GM23338 (cell line): Measurements from ENCODE around the gene FGF4. TPM values are rescaled to one million over a fixed set of nuclear protein-coding genes. Genes with fewer than 3 reads are reported as not detected.

Experiments used
- ATAC-seq: fragments of 200-7000 bp; cut with Tn5 transposase; 3 replicates; pipeline ENCODE4 v1.9.1; 2020
- DNase-seq: peaks from one replicate; pipeline ENCODE4 v3.0.0-alpha.2; 2015; ENCODE audit warnings: low spot score
- H2AFZ ChIP-seq: fragments of 200-600 bp; sonication (generic); 2 replicates; pipeline ENCODE4 v1.8.0; 2016; ENCODE audit warnings: antibody characterized with exemption, mild to moderate bottlenecking, moderate library complexity
- H3F3A ChIP-seq: fragments of 200-600 bp; sonication (generic); replicated peaks from 2 replicates; pipeline ENCODE4 v1.8.0; 2017; ENCODE audit warnings: antibody characterized with exemption, mixed run types, low read depth
- H3K27ac ChIP-seq: fragments of 200-600 bp; sonication (generic); 2 replicates; pipeline ENCODE4 v1.6.1; 2016; ENCODE audit warnings: low read depth
- H3K27me3 ChIP-seq: fragments of 200-600 bp; sonication (generic); 2 replicates; pipeline ENCODE4 v1.8.0; 2016; ENCODE audit warnings: mild to moderate bottlenecking, mixed run types, moderate library complexity; ENCODE audit not compliant: insufficient read depth
- H3K36me3 ChIP-seq: fragments of 200-600 bp; sonication (generic); 2 replicates; pipeline ENCODE4 v1.8.0; 2016; ENCODE audit warnings: mild to moderate bottlenecking; ENCODE audit not compliant: insufficient read depth
- H3K4me1 ChIP-seq: fragments of 200-600 bp; sonication (generic); 2 replicates; pipeline ENCODE4 v1.8.0; 2016; ENCODE audit warnings: mild to moderate bottlenecking, moderate library complexity; ENCODE audit not compliant: insufficient read depth
- H3K4me2 ChIP-seq: fragments of 200-600 bp; sonication (generic); 2 replicates; pipeline ENCODE4 v1.7.1; 2017; ENCODE audit warnings: mixed run types
- H3K4me3 ChIP-seq: fragments of 200-600 bp; sonication (generic); 2 replicates; pipeline ENCODE4 v1.6.1; 2016; ENCODE audit warnings: mixed run types
- H3K79me2 ChIP-seq: fragments of 200-600 bp; sonication (generic); replicated peaks from 2 replicates; pipeline ENCODE4 v1.8.0; 2017; ENCODE audit warnings: mild to moderate bottlenecking; ENCODE audit not compliant: insufficient read depth
- H3K9me2 ChIP-seq: fragments of 200-600 bp; sonication (generic); 2 replicates; pipeline ENCODE4 v1.8.0; 2017; ENCODE audit not compliant: insufficient read depth
- H4K20me1 ChIP-seq: fragments of 200-600 bp; sonication (generic); replicated peaks from 2 replicates; pipeline ENCODE4 v1.8.0; 2017; ENCODE audit warnings: mild to moderate bottlenecking; ENCODE audit not compliant: insufficient read depth
- H3K27ac Mint-ChIP-seq: 2 replicates; pipeline ENCODE4 v1.8.0; 2020; ENCODE audit warnings: inconsistent platforms, mild to moderate bottlenecking, moderate library complexity, mixed read lengths
- H3K27me3 Mint-ChIP-seq: 3 replicates; pipeline ENCODE4 v1.8.0; 2022; ENCODE audit warnings: low read depth, mild to moderate bottlenecking, moderate library complexity, mixed read lengths, inconsistent platforms; ENCODE audit not compliant: insufficient read depth, poor library complexity
- H3K36me3 Mint-ChIP-seq: 3 replicates; pipeline ENCODE4 v1.8.0; 2021; ENCODE audit warnings: low read depth, mild to moderate bottlenecking, inconsistent platforms, moderate library complexity, mixed read lengths
- H3K4me1 Mint-ChIP-seq: 3 replicates; pipeline ENCODE4 v1.8.0; 2020; ENCODE audit warnings: mild to moderate bottlenecking, inconsistent platforms, mixed read lengths
- H3K4me3 Mint-ChIP-seq: 3 replicates; pipeline ENCODE4 v1.8.0; 2021; ENCODE audit warnings: moderate library complexity, mild to moderate bottlenecking, inconsistent platforms, mixed read lengths
- H3K9me3 Mint-ChIP-seq: 3 replicates; pipeline ENCODE4 v1.8.0; 2020; ENCODE audit warnings: moderate library complexity, mild to moderate bottlenecking, inconsistent platforms, mixed read lengths
- CREB1 ChIP-seq: fragments of 250-450 bp; sonication (Bioruptor Pico); IDR thresholded peaks from 2 replicates; pipeline ENCODE4 v1.5.0; 2020; ENCODE audit warnings: low read depth, mild to moderate bottlenecking, moderate library complexity
- CTCF ChIP-seq, 2 experiments: fragments of 200-600 bp in 1 of 2; sonication (generic) in 1 of 2; conservative IDR thresholded peaks; 2 replicates each; pipeline versions ENCODE4 v1.5.1 to v1.6.1; 2016 to 2017; ENCODE audit warnings: antibody characterized with exemption in 2 of 2, low read depth in 2 of 2, mild to moderate bottlenecking in 2 of 2, moderate library complexity in 1 of 2
- ETS1 ChIP-seq: IDR thresholded peaks from 2 replicates; pipeline ENCODE4 v1.6.1; 2016; ENCODE audit warnings: antibody characterized with exemption
- EZH2 ChIP-seq: fragments of 200-600 bp; sonication (generic); IDR thresholded peaks from one replicate; pipeline ENCODE4 v1.8.0; 2017; ENCODE audit warnings: antibody characterized with exemption, mild to moderate bottlenecking, low read depth; ENCODE audit not compliant: unreplicated experiment
- EZH2phosphoT487 ChIP-seq: fragments of 200-600 bp; sonication (generic); IDR thresholded peaks from one replicate; pipeline ENCODE4 v1.8.1; 2018; ENCODE audit warnings: antibody characterized with exemption; ENCODE audit not compliant: unreplicated experiment
- JUNB ChIP-seq: IDR thresholded peaks from one replicate; pipeline ENCODE4 v1.6.1; 2016; ENCODE audit warnings: antibody characterized with exemption; ENCODE audit not compliant: unreplicated experiment
- NANOG ChIP-seq: IDR thresholded peaks from 2 replicates; pipeline ENCODE4 v1.6.1; 2016; ENCODE audit warnings: antibody characterized with exemption, borderline replicate concordance
- POLR2AphosphoS5 ChIP-seq: IDR thresholded peaks from 2 replicates; pipeline ENCODE4 v1.6.1; 2016; ENCODE audit warnings: antibody characterized with exemption, low read depth
- STAT1 ChIP-seq: IDR thresholded peaks from one replicate; pipeline ENCODE4 v1.6.1; 2016; ENCODE audit warnings: antibody characterized with exemption; ENCODE audit not compliant: unreplicated experiment
- ZNF114 ChIP-seq: fragments of 250-450 bp; sonication (Bioruptor Pico); IDR thresholded peaks from 2 replicates; pipeline ENCODE4 v1.5.0; 2020; ENCODE audit warnings: mild to moderate bottlenecking, moderate library complexity
- ZNF331 ChIP-seq: fragments of 250-450 bp; sonication (Bioruptor Pico); IDR thresholded peaks from 2 replicates; pipeline ENCODE4 v1.5.0; 2020; ENCODE audit warnings: low read depth, mild to moderate bottlenecking, moderate library complexity
- ZNF462 ChIP-seq: fragments of 250-450 bp; sonication (Bioruptor Pico); IDR thresholded peaks from 2 replicates; pipeline ENCODE4 v1.5.0; 2020; ENCODE audit warnings: mild to moderate bottlenecking, moderate library complexity
- polyA plus RNA-seq: library from polyadenylated mRNA; unstranded; fragments of >200 nt; fragmentation: Nextera tagmentation; extraction: Ambion mirVana; gene quantifications from 2 replicates; pipeline ENCODE4 v1.2.1, GENCODE V29; 2016
- total RNA-seq: library from RNA; depleted of rRNA; stranded (reverse); fragments of >200 nt; shearing (Covaris generic); gene quantifications from 2 replicates; pipeline ENCODE4 v1.2.3, GENCODE V29; 2014
- TF ChIP-seq, protein P1 (sequence below): IDR thresholded peaks from one replicate; pipeline ENCODE4 v1.6.1; 2018; ENCODE audit warnings: antibody characterized with exemption; ENCODE audit not compliant: unreplicated experiment

FGF4 gene
- total and polyA plus RNA-seq, 2 experiments from 2014 or later = 4.8 to 13.1 TPM

- TF ChIP-seq ZNF331 (CRISPR knock-in tag) = no peak
- no peak for TF ChIP-seq NANOG
- no peak for TF ChIP-seq ZNF462
- no peak for TF ChIP-seq CREB1 (CRISPR knock-in tag)
- no peak for TF ChIP-seq EZH2phosphoT487
- no peak for TF ChIP-seq STAT1
- TF ChIP-seq, protein P1, sequence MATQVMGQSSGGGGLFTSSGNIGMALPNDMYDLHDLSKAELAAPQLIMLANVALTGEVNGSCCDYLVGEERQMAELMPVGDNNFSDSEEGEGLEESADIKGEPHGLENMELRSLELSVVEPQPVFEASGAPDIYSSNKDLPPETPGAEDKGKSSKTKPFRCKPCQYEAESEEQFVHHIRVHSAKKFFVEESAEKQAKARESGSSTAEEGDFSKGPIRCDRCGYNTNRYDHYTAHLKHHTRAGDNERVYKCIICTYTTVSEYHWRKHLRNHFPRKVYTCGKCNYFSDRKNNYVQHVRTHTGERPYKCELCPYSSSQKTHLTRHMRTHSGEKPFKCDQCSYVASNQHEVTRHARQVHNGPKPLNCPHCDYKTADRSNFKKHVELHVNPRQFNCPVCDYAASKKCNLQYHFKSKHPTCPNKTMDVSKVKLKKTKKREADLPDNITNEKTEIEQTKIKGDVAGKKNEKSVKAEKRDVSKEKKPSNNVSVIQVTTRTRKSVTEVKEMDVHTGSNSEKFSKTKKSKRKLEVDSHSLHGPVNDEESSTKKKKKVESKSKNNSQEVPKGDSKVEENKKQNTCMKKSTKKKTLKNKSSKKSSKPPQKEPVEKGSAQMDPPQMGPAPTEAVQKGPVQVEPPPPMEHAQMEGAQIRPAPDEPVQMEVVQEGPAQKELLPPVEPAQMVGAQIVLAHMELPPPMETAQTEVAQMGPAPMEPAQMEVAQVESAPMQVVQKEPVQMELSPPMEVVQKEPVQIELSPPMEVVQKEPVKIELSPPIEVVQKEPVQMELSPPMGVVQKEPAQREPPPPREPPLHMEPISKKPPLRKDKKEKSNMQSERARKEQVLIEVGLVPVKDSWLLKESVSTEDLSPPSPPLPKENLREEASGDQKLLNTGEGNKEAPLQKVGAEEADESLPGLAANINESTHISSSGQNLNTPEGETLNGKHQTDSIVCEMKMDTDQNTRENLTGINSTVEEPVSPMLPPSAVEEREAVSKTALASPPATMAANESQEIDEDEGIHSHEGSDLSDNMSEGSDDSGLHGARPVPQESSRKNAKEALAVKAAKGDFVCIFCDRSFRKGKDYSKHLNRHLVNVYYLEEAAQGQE = no peak
- TF ChIP-seq EZH2 = no peak
- TF ChIP-seq ETS1 = no peak
- no peak for TF ChIP-seq POLR2AphosphoS5
- no peak for TF ChIP-seq ZNF114 (CRISPR knock-in tag)
- no peak for TF ChIP-seq CTCF (conservative IDR thresholded peaks at IDR 0.05; ENCODE audit: low read depth in 2 of 2)
- TF ChIP-seq JUNB = no peak
- Histone ChIP-seq H3K4me1 (peaks cover 7% of the 10 kb centered on the region; the same call in 1 of the 2 replicates), H3K9me2 (no peaks in the 10 kb centered on the region), H3F3A (no peaks in the 10 kb centered on the region), H4K20me1 (no peaks in the 10 kb centered on the region), H3K4me3 (no peak overlapping the region), H3K79me2 (no peaks in the 10 kb centered on the region), H3K36me3 (no peaks in the 10 kb centered on the region), H2AFZ (0 out of 2 replicates have a peak overlapping the region, but pooled peaks have one; percentile 14), H3K27me3 (no peaks in the 10 kb centered on the region), H3K4me2 (no peak overlapping the region), H3K27ac (no peak overlapping the region)
- ATAC-seq = peak; percentile 19; the same call in 2 of the 3 replicates
- Mint-ChIP-seq H3K27ac (no peak overlapping the region), H3K9me3 (no peaks in the 10 kb centered on the region), H3K36me3 (no peaks in the 10 kb centered on the region), H3K4me1 (peaks cover 23% of the 10 kb centered on the region), H3K4me3 (no peak overlapping the region), H3K27me3 (peaks cover 6% of the 10 kb centered on the region)
- no peak for DNase-seq
Measured at GRCh38 chr11:69746752-69747742, 28.1 kb downstream of the FGF4 start.
